GM23338 (cell line): ENCODE data around the gene PRMT7. TPM values are rescaled to one million over a fixed set of nuclear protein-coding genes. Genes with fewer than 3 reads are reported as not detected.
A peak's percentile ranks its signal among the peaks of the same experiment; 100 is the strongest.

Experiments used
- ATAC-seq: fragments of 200-7000 bp; cut with Tn5 transposase; 3 replicates; pipeline ENCODE4 v1.9.1; 2020
- DNase-seq: peaks from one replicate; pipeline ENCODE4 v3.0.0-alpha.2; 2015; ENCODE audit warnings: low spot score
- H2AFZ ChIP-seq: fragments of 200-600 bp; sonication (generic); 2 replicates; pipeline ENCODE4 v1.8.0; 2016; ENCODE audit warnings: antibody characterized with exemption, mild to moderate bottlenecking, moderate library complexity
- H3F3A ChIP-seq: fragments of 200-600 bp; sonication (generic); replicated peaks from 2 replicates; pipeline ENCODE4 v1.8.0; 2017; ENCODE audit warnings: antibody characterized with exemption, mixed run types, low read depth
- H3K27ac ChIP-seq: fragments of 200-600 bp; sonication (generic); 2 replicates; pipeline ENCODE4 v1.6.1; 2016; ENCODE audit warnings: low read depth
- H3K27me3 ChIP-seq: fragments of 200-600 bp; sonication (generic); 2 replicates; pipeline ENCODE4 v1.8.0; 2016; ENCODE audit warnings: mild to moderate bottlenecking, mixed run types, moderate library complexity; ENCODE audit not compliant: insufficient read depth
- H3K36me3 ChIP-seq: fragments of 200-600 bp; sonication (generic); 2 replicates; pipeline ENCODE4 v1.8.0; 2016; ENCODE audit warnings: mild to moderate bottlenecking; ENCODE audit not compliant: insufficient read depth
- H3K4me1 ChIP-seq: fragments of 200-600 bp; sonication (generic); 2 replicates; pipeline ENCODE4 v1.8.0; 2016; ENCODE audit warnings: mild to moderate bottlenecking, moderate library complexity; ENCODE audit not compliant: insufficient read depth
- H3K4me2 ChIP-seq: fragments of 200-600 bp; sonication (generic); 2 replicates; pipeline ENCODE4 v1.7.1; 2017; ENCODE audit warnings: mixed run types
- H3K4me3 ChIP-seq: fragments of 200-600 bp; sonication (generic); 2 replicates; pipeline ENCODE4 v1.6.1; 2016; ENCODE audit warnings: mixed run types
- H3K79me2 ChIP-seq: fragments of 200-600 bp; sonication (generic); replicated peaks from 2 replicates; pipeline ENCODE4 v1.8.0; 2017; ENCODE audit warnings: mild to moderate bottlenecking; ENCODE audit not compliant: insufficient read depth
- H3K9me2 ChIP-seq: fragments of 200-600 bp; sonication (generic); 2 replicates; pipeline ENCODE4 v1.8.0; 2017; ENCODE audit not compliant: insufficient read depth
- H4K20me1 ChIP-seq: fragments of 200-600 bp; sonication (generic); replicated peaks from 2 replicates; pipeline ENCODE4 v1.8.0; 2017; ENCODE audit warnings: mild to moderate bottlenecking; ENCODE audit not compliant: insufficient read depth
- H3K27ac Mint-ChIP-seq: 2 replicates; pipeline ENCODE4 v1.8.0; 2020; ENCODE audit warnings: inconsistent platforms, mild to moderate bottlenecking, moderate library complexity, mixed read lengths
- H3K27me3 Mint-ChIP-seq: 3 replicates; pipeline ENCODE4 v1.8.0; 2022; ENCODE audit warnings: low read depth, mild to moderate bottlenecking, moderate library complexity, mixed read lengths, inconsistent platforms; ENCODE audit not compliant: insufficient read depth, poor library complexity
- H3K36me3 Mint-ChIP-seq: 3 replicates; pipeline ENCODE4 v1.8.0; 2021; ENCODE audit warnings: low read depth, mild to moderate bottlenecking, inconsistent platforms, moderate library complexity, mixed read lengths
- H3K4me1 Mint-ChIP-seq: 3 replicates; pipeline ENCODE4 v1.8.0; 2020; ENCODE audit warnings: mild to moderate bottlenecking, inconsistent platforms, mixed read lengths
- H3K4me3 Mint-ChIP-seq: 3 replicates; pipeline ENCODE4 v1.8.0; 2021; ENCODE audit warnings: moderate library complexity, mild to moderate bottlenecking, inconsistent platforms, mixed read lengths
- H3K9me3 Mint-ChIP-seq: 3 replicates; pipeline ENCODE4 v1.8.0; 2020; ENCODE audit warnings: moderate library complexity, mild to moderate bottlenecking, inconsistent platforms, mixed read lengths
- JUNB ChIP-seq: IDR thresholded peaks from one replicate; pipeline ENCODE4 v1.6.1; 2016; ENCODE audit warnings: antibody characterized with exemption; ENCODE audit not compliant: unreplicated experiment
- NANOG ChIP-seq: IDR thresholded peaks from 2 replicates; pipeline ENCODE4 v1.6.1; 2016; ENCODE audit warnings: antibody characterized with exemption, borderline replicate concordance
- POLR2AphosphoS5 ChIP-seq: IDR thresholded peaks from 2 replicates; pipeline ENCODE4 v1.6.1; 2016; ENCODE audit warnings: antibody characterized with exemption, low read depth
- STAT1 ChIP-seq: IDR thresholded peaks from one replicate; pipeline ENCODE4 v1.6.1; 2016; ENCODE audit warnings: antibody characterized with exemption; ENCODE audit not compliant: unreplicated experiment
- ZNF114 ChIP-seq: fragments of 250-450 bp; sonication (Bioruptor Pico); IDR thresholded peaks from 2 replicates; pipeline ENCODE4 v1.5.0; 2020; ENCODE audit warnings: mild to moderate bottlenecking, moderate library complexity
- ZNF331 ChIP-seq: fragments of 250-450 bp; sonication (Bioruptor Pico); IDR thresholded peaks from 2 replicates; pipeline ENCODE4 v1.5.0; 2020; ENCODE audit warnings: low read depth, mild to moderate bottlenecking, moderate library complexity
- polyA plus RNA-seq: library from polyadenylated mRNA; unstranded; fragments of >200 nt; fragmentation: Nextera tagmentation; extraction: Ambion mirVana; gene quantifications from 2 replicates; pipeline ENCODE4 v1.2.1, GENCODE V29; 2016
- total RNA-seq: library from RNA; depleted of rRNA; stranded (reverse); fragments of >200 nt; shearing (Covaris generic); gene quantifications from 2 replicates; pipeline ENCODE4 v1.2.3, GENCODE V29; 2014
- TF ChIP-seq, protein P1 (sequence below), 2 experiments: fragments of 200-600 bp in 1 of 2; sonication (generic) in 1 of 2; conservative IDR thresholded peaks; 2 replicates each; pipeline versions ENCODE4 v1.5.1 to v1.6.1; 2016 to 2017; ENCODE audit warnings: antibody characterized with exemption in 2 of 2, low read depth in 2 of 2, mild to moderate bottlenecking in 2 of 2, moderate library complexity in 1 of 2
- TF ChIP-seq, protein P2 (sequence below): IDR thresholded peaks from one replicate; pipeline ENCODE4 v1.6.1; 2018; ENCODE audit warnings: antibody characterized with exemption; ENCODE audit not compliant: unreplicated experiment
- TF ChIP-seq, protein P3 (sequence below): IDR thresholded peaks from 2 replicates; pipeline ENCODE4 v1.6.1; 2016; ENCODE audit warnings: antibody characterized with exemption

PRMT7 gene
- total and polyA plus RNA-seq, 2 experiments from 2014 or later, result 20.2 to 65.3 TPM

DNA sequence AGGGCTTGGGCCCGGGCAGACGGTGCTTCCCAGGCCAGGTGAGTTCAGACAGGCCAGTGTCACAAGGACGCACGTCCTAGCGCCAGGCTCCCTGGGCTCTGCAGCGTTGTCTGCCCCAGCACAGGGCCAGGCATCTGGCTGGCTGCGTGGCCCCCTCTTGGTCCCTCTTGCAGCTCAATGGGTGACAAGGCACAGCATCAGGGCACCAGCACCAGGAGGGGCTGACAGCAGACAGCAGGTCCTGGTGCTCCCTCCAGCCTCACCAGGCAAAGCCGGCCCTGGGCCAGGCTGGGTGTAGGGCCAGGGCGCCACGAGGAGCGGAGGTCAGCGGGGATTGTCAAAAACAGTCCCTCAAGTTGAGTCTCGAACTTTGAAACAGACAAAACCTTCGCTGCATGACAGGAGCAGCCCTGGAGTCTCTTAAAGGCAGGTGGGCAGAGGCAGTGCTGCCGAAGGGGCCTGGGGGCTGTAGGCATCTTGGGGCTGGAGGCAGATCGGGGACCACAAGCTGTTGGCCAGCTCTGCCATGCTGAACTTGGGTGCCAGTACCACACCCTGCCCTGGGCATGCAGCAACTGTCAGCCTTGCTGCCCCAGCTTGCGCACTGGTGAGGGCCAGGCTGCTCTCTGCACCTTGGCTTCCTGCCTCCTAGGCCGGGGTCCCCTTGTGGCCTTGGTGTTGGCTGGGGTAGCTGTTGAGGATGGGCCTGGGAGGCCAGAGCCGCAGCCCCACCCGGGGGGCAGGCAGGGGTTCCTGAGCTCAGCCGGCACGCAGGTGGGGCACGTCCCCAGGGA is 48.8 kb downstream of the PRMT7 start:
- Histone ChIP-seq H3K4me3 (no peak overlapping the region), H3K9me2 (no peaks in the 10 kb centered on the region), H3K36me3 (no peaks in the 10 kb centered on the region; the same call in 1 of the 2 replicates), H2AFZ (no peak overlapping the region), H3K27me3 (no peaks in the 10 kb centered on the region), H3F3A (no peaks in the 10 kb centered on the region), H3K27ac (no peak overlapping the region), H3K79me2 (no peaks in the 10 kb centered on the region), H3K4me2 (no peak overlapping the region), H3K4me1 (no peaks in the 10 kb centered on the region), H4K20me1 (no peaks in the 10 kb centered on the region; the same call in none of the 2 replicates)
- no peak for ATAC-seq
- Mint-ChIP-seq H3K27me3 (peaks cover 5% of the 10 kb centered on the region), H3K4me3 (no peak overlapping the region), H3K27ac (no peak overlapping the region), H3K36me3 (peaks cover 13% of the 10 kb centered on the region), H3K9me3 (no peaks in the 10 kb centered on the region), H3K4me1 (peaks cover 16% of the 10 kb centered on the region)
- TF ChIP-seq, protein P1, sequence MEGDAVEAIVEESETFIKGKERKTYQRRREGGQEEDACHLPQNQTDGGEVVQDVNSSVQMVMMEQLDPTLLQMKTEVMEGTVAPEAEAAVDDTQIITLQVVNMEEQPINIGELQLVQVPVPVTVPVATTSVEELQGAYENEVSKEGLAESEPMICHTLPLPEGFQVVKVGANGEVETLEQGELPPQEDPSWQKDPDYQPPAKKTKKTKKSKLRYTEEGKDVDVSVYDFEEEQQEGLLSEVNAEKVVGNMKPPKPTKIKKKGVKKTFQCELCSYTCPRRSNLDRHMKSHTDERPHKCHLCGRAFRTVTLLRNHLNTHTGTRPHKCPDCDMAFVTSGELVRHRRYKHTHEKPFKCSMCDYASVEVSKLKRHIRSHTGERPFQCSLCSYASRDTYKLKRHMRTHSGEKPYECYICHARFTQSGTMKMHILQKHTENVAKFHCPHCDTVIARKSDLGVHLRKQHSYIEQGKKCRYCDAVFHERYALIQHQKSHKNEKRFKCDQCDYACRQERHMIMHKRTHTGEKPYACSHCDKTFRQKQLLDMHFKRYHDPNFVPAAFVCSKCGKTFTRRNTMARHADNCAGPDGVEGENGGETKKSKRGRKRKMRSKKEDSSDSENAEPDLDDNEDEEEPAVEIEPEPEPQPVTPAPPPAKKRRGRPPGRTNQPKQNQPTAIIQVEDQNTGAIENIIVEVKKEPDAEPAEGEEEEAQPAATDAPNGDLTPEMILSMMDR (conservative IDR thresholded peaks at IDR 0.05; ENCODE audit: low read depth in 2 of 2), result no peak
- TF ChIP-seq, protein P2, sequence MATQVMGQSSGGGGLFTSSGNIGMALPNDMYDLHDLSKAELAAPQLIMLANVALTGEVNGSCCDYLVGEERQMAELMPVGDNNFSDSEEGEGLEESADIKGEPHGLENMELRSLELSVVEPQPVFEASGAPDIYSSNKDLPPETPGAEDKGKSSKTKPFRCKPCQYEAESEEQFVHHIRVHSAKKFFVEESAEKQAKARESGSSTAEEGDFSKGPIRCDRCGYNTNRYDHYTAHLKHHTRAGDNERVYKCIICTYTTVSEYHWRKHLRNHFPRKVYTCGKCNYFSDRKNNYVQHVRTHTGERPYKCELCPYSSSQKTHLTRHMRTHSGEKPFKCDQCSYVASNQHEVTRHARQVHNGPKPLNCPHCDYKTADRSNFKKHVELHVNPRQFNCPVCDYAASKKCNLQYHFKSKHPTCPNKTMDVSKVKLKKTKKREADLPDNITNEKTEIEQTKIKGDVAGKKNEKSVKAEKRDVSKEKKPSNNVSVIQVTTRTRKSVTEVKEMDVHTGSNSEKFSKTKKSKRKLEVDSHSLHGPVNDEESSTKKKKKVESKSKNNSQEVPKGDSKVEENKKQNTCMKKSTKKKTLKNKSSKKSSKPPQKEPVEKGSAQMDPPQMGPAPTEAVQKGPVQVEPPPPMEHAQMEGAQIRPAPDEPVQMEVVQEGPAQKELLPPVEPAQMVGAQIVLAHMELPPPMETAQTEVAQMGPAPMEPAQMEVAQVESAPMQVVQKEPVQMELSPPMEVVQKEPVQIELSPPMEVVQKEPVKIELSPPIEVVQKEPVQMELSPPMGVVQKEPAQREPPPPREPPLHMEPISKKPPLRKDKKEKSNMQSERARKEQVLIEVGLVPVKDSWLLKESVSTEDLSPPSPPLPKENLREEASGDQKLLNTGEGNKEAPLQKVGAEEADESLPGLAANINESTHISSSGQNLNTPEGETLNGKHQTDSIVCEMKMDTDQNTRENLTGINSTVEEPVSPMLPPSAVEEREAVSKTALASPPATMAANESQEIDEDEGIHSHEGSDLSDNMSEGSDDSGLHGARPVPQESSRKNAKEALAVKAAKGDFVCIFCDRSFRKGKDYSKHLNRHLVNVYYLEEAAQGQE, result no peak
- DNase-seq, result no peak

- Histone ChIP-seq H3K79me2 (no peaks in the 10 kb centered on the region), H3K27me3 (no peaks in the 10 kb centered on the region), H3K27ac (no peak overlapping the region), H3K9me2 (no peaks in the 10 kb centered on the region), H3K36me3 (no peaks in the 10 kb centered on the region; the same call in 1 of the 2 replicates), H3K4me1 (no peaks in the 10 kb centered on the region), H3K4me3 (no peak overlapping the region), H4K20me1 (no peaks in the 10 kb centered on the region; the same call in 1 of the 2 replicates), H2AFZ (no peak overlapping the region), H3K4me2 (no peak overlapping the region), H3F3A (no peaks in the 10 kb centered on the region)
- Mint-ChIP-seq H3K27ac (peak overlapping the region; percentile 23; the same call in 1 of the 2 replicates), H3K4me3 (no peak overlapping the region), H3K4me1 (peaks cover 20% of the 10 kb centered on the region), H3K27me3 (peaks cover 3% of the 10 kb centered on the region), H3K36me3 (peaks cover 9% of the 10 kb centered on the region; the same call in 2 of the 3 replicates), H3K9me3 (no peaks in the 10 kb centered on the region)
- TF ChIP-seq NANOG, result no peak
- TF ChIP-seq, protein P3, sequence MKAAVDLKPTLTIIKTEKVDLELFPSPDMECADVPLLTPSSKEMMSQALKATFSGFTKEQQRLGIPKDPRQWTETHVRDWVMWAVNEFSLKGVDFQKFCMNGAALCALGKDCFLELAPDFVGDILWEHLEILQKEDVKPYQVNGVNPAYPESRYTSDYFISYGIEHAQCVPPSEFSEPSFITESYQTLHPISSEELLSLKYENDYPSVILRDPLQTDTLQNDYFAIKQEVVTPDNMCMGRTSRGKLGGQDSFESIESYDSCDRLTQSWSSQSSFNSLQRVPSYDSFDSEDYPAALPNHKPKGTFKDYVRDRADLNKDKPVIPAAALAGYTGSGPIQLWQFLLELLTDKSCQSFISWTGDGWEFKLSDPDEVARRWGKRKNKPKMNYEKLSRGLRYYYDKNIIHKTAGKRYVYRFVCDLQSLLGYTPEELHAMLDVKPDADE, result no peak
- TF ChIP-seq POLR2AphosphoS5, result no peak
- TF ChIP-seq STAT1, result no peak
- TF ChIP-seq JUNB, result no peak
- no peak for TF ChIP-seq ZNF331 (CRISPR knock-in tag)
- TF ChIP-seq ZNF114 (CRISPR knock-in tag), result no peak
- ATAC-seq (no peak), DNase-seq (no peak)
These were observed 49.7 kb downstream of the PRMT7 start for GRCh38 chr16:68360547-68360946.
